ENCODE measurements around the gene FTCD. TPM values are rescaled to one million over a fixed set of nuclear protein-coding genes. Genes with fewer than 3 reads are reported as not detected.

FTCD gene
- total and polyA plus RNA-seq, 9 of the 15 experiments (the other 6 are each of a cell fraction or from before 2014, with no cell fraction given) = 0.11 to 1.6 (median 0.67) TPM; not detected in 5

DNA sequence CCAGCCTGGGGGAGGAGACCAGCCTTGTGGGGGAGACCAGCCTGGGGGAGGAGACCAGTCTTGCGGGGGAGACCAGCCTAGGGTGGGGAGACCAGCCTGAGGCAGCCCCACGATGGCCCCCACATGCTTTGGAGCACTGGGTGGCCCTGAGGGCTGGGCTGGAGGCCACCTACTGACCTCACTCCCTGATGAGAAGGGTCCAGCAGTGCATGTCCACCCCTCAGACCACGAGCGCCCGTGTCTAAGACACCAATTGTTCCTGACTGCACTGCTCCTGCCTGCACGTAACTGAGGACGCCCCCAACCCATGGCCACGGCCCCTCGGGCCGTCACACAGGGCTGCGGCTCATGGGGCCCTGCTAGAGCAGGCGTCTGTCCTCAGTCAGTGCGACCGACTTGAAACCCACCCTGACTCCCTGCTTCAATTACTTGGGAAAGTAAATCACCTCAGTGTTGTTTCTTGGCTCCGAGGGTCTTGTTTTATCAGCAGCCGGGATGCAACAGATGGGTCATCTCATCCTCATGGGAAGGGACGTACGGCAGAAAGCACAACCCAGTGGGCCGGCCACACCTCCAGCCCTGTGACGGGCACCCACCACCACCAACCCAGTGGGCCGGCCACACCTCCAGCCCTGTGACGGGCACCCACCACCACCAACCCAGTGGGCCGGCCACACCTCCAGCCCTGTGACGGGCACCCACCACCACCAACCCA lies 28.7 kb upstream of the FTCD start, which contains the start of gene SPATC1L (continued):
- TF ChIP-seq OTX1 (CRISPR knock-in tag; IDR thresholded peaks at IDR 0.05) (no peak), EZH2 (IDR thresholded peaks at IDR 0.05; ENCODE audit: borderline replicate concordance, low read depth, low read length) (no peak), MYC (IDR thresholded peaks at IDR 0.05; ENCODE audit: low read depth, low read length) (no peak; the same call in 1 of the 2 replicates), MYC (CRISPR knock-in tag; IDR thresholded peaks at IDR 0.05; ENCODE audit: borderline replicate concordance, low read depth) (peak; percentile 79; the same call in 1 of the 2 replicates), LARP7 (IDR thresholded peaks at IDR 0.05) (no peak), PURB (CRISPR knock-in tag; IDR thresholded peaks at IDR 0.05; ENCODE audit: low read depth) (no peak), SMARCA5 (IDR thresholded peaks at IDR 0.05) (peak; percentile 91), ELF1 (tag; IDR thresholded peaks at IDR 0.05) (no peak), FOXK2 (conservative IDR thresholded peaks at IDR 0.05 in 1 of 2, IDR thresholded peaks at IDR 0.05 in 1 of 2; ENCODE audit: low read depth in 2 of 2) (peak in 1 of 2 experiments; percentile 70; a peak in 2 of 4 replicates), BMI1 (IDR thresholded peaks at IDR 0.05; ENCODE audit: low read length) (no peak), ZNF12 (CRISPR knock-in tag; IDR thresholded peaks at IDR 0.05) (no peak), CTBP1 (IDR thresholded peaks at IDR 0.05; ENCODE audit: borderline replicate concordance) (peak; percentile 26; the same call in 1 of the 2 replicates)
- TF ChIP-seq, protein P1, sequence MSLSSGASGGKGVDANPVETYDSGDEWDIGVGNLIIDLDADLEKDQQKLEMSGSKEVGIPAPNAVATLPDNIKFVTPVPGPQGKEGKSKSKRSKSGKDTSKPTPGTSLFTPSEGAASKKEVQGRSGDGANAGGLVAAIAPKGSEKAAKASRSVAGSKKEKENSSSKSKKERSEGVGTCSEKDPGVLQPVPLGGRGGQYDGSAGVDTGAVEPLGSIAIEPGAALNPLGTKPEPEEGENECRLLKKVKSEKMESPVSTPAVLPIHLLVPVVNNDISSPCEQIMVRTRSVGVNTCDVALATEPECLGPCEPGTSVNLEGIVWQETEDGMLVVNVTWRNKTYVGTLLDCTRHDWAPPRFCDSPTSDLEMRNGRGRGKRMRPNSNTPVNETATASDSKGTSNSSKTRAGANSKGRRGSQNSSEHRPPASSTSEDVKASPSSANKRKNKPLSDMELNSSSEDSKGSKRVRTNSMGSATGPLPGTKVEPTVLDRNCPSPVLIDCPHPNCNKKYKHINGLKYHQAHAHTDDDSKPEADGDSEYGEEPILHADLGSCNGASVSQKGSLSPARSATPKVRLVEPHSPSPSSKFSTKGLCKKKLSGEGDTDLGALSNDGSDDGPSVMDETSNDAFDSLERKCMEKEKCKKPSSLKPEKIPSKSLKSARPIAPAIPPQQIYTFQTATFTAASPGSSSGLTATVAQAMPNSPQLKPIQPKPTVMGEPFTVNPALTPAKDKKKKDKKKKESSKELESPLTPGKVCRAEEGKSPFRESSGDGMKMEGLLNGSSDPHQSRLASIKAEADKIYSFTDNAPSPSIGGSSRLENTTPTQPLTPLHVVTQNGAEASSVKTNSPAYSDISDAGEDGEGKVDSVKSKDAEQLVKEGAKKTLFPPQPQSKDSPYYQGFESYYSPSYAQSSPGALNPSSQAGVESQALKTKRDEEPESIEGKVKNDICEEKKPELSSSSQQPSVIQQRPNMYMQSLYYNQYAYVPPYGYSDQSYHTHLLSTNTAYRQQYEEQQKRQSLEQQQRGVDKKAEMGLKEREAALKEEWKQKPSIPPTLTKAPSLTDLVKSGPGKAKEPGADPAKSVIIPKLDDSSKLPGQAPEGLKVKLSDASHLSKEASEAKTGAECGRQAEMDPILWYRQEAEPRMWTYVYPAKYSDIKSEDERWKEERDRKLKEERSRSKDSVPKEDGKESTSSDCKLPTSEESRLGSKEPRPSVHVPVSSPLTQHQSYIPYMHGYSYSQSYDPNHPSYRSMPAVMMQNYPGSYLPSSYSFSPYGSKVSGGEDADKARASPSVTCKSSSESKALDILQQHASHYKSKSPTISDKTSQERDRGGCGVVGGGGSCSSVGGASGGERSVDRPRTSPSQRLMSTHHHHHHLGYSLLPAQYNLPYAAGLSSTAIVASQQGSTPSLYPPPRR (CRISPR knock-in tag; IDR thresholded peaks at IDR 0.05; ENCODE audit: borderline replicate concordance) = no peak
- TF ChIP-seq, protein P2, sequence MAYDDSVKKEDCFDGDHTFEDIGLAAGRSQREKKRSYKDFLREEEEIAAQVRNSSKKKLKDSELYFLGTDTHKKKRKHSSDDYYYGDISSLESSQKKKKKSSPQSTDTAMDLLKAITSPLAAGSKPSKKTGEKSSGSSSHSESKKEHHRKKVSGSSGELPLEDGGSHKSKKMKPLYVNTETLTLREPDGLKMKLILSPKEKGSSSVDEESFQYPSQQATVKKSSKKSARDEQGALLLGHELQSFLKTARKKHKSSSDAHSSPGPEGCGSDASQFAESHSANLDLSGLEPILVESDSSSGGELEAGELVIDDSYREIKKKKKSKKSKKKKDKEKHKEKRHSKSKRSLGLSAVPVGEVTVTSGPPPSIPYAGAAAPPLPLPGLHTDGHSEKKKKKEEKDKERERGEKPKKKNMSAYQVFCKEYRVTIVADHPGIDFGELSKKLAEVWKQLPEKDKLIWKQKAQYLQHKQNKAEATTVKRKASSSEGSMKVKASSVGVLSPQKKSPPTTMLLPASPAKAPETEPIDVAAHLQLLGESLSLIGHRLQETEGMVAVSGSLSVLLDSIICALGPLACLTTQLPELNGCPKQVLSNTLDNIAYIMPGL (CRISPR knock-in tag; IDR thresholded peaks at IDR 0.05) = no peak
- TF ChIP-seq, protein P3, sequence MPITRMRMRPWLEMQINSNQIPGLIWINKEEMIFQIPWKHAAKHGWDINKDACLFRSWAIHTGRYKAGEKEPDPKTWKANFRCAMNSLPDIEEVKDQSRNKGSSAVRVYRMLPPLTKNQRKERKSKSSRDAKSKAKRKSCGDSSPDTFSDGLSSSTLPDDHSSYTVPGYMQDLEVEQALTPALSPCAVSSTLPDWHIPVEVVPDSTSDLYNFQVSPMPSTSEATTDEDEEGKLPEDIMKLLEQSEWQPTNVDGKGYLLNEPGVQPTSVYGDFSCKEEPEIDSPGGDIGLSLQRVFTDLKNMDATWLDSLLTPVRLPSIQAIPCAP (CRISPR knock-in tag; IDR thresholded peaks at IDR 0.05; ENCODE audit: borderline replicate concordance) = no peak
- TF ChIP-seq, protein P4, sequence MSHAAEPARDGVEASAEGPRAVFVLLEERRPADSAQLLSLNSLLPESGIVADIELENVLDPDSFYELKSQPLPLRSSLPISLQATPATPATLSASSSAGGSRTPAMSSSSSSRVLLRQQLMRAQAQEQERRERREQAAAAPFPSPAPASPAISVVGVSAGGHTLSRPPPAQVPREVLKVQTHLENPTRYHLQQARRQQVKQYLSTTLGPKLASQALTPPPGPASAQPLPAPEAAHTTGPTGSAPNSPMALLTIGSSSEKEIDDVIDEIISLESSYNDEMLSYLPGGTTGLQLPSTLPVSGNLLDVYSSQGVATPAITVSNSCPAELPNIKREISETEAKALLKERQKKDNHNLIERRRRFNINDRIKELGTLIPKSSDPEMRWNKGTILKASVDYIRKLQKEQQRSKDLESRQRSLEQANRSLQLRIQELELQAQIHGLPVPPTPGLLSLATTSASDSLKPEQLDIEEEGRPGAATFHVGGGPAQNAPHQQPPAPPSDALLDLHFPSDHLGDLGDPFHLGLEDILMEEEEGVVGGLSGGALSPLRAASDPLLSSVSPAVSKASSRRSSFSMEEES (CRISPR knock-in tag; IDR thresholded peaks at IDR 0.05) = no peak
- TF ChIP-seq, protein P5, sequence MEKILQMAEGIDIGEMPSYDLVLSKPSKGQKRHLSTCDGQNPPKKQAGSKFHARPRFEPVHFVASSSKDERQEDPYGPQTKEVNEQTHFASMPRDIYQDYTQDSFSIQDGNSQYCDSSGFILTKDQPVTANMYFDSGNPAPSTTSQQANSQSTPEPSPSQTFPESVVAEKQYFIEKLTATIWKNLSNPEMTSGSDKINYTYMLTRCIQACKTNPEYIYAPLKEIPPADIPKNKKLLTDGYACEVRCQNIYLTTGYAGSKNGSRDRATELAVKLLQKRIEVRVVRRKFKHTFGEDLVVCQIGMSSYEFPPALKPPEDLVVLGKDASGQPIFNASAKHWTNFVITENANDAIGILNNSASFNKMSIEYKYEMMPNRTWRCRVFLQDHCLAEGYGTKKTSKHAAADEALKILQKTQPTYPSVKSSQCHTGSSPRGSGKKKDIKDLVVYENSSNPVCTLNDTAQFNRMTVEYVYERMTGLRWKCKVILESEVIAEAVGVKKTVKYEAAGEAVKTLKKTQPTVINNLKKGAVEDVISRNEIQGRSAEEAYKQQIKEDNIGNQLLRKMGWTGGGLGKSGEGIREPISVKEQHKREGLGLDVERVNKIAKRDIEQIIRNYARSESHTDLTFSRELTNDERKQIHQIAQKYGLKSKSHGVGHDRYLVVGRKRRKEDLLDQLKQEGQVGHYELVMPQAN (IDR thresholded peaks at IDR 0.05; ENCODE audit: borderline replicate concordance) = peak; percentile 72
